ENCODE data around the gene BTG2. TPM values are rescaled to one million over a fixed set of nuclear protein-coding genes. Genes with fewer than 3 reads are reported as not detected.
"Not testable (repeated sequence)": the region's sequence is repeated elsewhere in the genome, so short reads cannot be mapped to it uniquely, and the experiment has no call there.

The BTG2 gene
- total RNA-seq = 98.1 and 98.8 TPM in 2 replicates

- DNase-seq (ENCODE audit: low spot score) = peak; percentile 85
- H3K4me1 Mint-ChIP-seq (ENCODE audit: low read depth) = peaks cover 62% of the 10 kb centered on the region
- H3K27me3 Mint-ChIP-seq (ENCODE audit: low read depth) = no peaks in the 10 kb centered on the region
- no peaks in the 10 kb centered on the region for H3K9me3 Mint-ChIP-seq
- peaks cover 46% of the 10 kb centered on the region for H3K36me3 Mint-ChIP-seq (ENCODE audit: low read depth)
- intact Hi-C loops (cut with micrococcal nuclease) = no loop called here
- peak within 1 kb of the TSS; percentile 94 for H3K27ac Mint-ChIP-seq
- peak within 1 kb of the TSS; percentile 99 for H3K4me3 Mint-ChIP-seq (ENCODE audit: low read depth)
Observed at GRCh38 chr1:203304919-203305808, at the start of gene BTG2. Gene BTG2 (plus strand): TSS chr1:203305519. CDS start chr1:203305607, 88 bp downstream.

GRCh38 chr1:203256636-203257035, 48.7 kb upstream of the BTG2 start:
- intact Hi-C loops (cut with micrococcal nuclease); H3K36me3 Mint-ChIP-seq (ENCODE audit: low read depth); H3K4me3 Mint-ChIP-seq (ENCODE audit: low read depth); H3K9me3 Mint-ChIP-seq; H3K4me1 Mint-ChIP-seq (ENCODE audit: low read depth); H3K27ac Mint-ChIP-seq; DNase-seq (ENCODE audit: low spot score): not testable (repeated sequence)
- H3K27me3 Mint-ChIP-seq (ENCODE audit: low read depth) = peaks cover 44% of the 10 kb centered on the region

- H3K27ac Mint-ChIP-seq = no peak overlapping the region
- no peak overlapping the region for H3K4me3 Mint-ChIP-seq (ENCODE audit: low read depth)
- no peaks in the 10 kb centered on the region for H3K36me3 Mint-ChIP-seq (ENCODE audit: low read depth)
- DNase-seq (ENCODE audit: low spot score) = no peak
- intact Hi-C loops (cut with micrococcal nuclease) = no loop called here
- H3K27me3 Mint-ChIP-seq (ENCODE audit: low read depth) = peaks cover 29% of the 10 kb centered on the region
- H3K9me3 Mint-ChIP-seq = no peaks in the 10 kb centered on the region
- peaks cover 10% of the 10 kb centered on the region for H3K4me1 Mint-ChIP-seq (ENCODE audit: low read depth)
Observed at GRCh38 chr1:203263496-203263895, 41.8 kb upstream of the BTG2 start.

- Mint-ChIP-seq H3K36me3 (ENCODE audit: low read depth) (no peaks in the 10 kb centered on the region), H3K4me1 (ENCODE audit: low read depth) (peaks cover 10% of the 10 kb centered on the region), H3K27me3 (ENCODE audit: low read depth) (peaks cover 28% of the 10 kb centered on the region), H3K9me3 (no peaks in the 10 kb centered on the region), H3K4me3 (ENCODE audit: low read depth) (no peak overlapping the region), H3K27ac (no peak overlapping the region)
- intact Hi-C loops (cut with micrococcal nuclease) = no loop called here
- DNase-seq (ENCODE audit: low spot score) = no peak
Observed at GRCh38 chr1:203264052-203264501, 41.2 kb upstream of the BTG2 start.

GRCh38 chr1:203265541-203265940, 39.8 kb upstream of the BTG2 start:
- intact Hi-C loops (cut with micrococcal nuclease) = no loop called here
- H3K36me3 Mint-ChIP-seq (ENCODE audit: low read depth) = no peaks in the 10 kb centered on the region
- no peaks in the 10 kb centered on the region for H3K9me3 Mint-ChIP-seq
- H3K4me1 Mint-ChIP-seq (ENCODE audit: low read depth) = peaks cover 10% of the 10 kb centered on the region
- no peak overlapping the region for H3K4me3 Mint-ChIP-seq (ENCODE audit: low read depth)
- DNase-seq (ENCODE audit: low spot score) = no peak
- H3K27ac Mint-ChIP-seq = no peak overlapping the region
- peaks cover 18% of the 10 kb centered on the region for H3K27me3 Mint-ChIP-seq (ENCODE audit: low read depth)

- Mint-ChIP-seq H3K4me1 (ENCODE audit: low read depth) (peaks cover 13% of the 10 kb centered on the region), H3K27me3 (ENCODE audit: low read depth) (peaks cover 12% of the 10 kb centered on the region)
- intact Hi-C loops (cut with micrococcal nuclease); H3K4me3 Mint-ChIP-seq (ENCODE audit: low read depth); H3K27ac Mint-ChIP-seq; H3K9me3 Mint-ChIP-seq; DNase-seq (ENCODE audit: low spot score); H3K36me3 Mint-ChIP-seq (ENCODE audit: low read depth): not testable (repeated sequence)
Observed at GRCh38 chr1:203266140-203266539, 39.2 kb upstream of the BTG2 start.

GRCh38 chr1:203267347-203267846, 37.9 kb upstream of the BTG2 start:
- Mint-ChIP-seq H3K4me1 (ENCODE audit: low read depth) (peaks cover 16% of the 10 kb centered on the region), H3K36me3 (ENCODE audit: low read depth) (no peaks in the 10 kb centered on the region), H3K9me3 (no peaks in the 10 kb centered on the region), H3K27ac (peak overlapping the region; percentile 59), H3K27me3 (ENCODE audit: low read depth) (peaks cover 2% of the 10 kb centered on the region), H3K4me3 (ENCODE audit: low read depth) (peak overlapping the region; percentile 83)
- peak; percentile 76 for DNase-seq (ENCODE audit: low spot score)
- intact Hi-C loops (cut with micrococcal nuclease) = loop anchor here (1.0 kb wide), 2 partner anchors 71 to 220 kb away; no protein-coding TSS in a partner anchor

GRCh38 chr1:203267912-203268311, 37.4 kb upstream of the BTG2 start:
- peak overlapping the region; percentile 83 for H3K4me3 Mint-ChIP-seq (ENCODE audit: low read depth)
- H3K9me3 Mint-ChIP-seq = no peaks in the 10 kb centered on the region
- peaks cover 18% of the 10 kb centered on the region for H3K4me1 Mint-ChIP-seq (ENCODE audit: low read depth)
- DNase-seq (ENCODE audit: low spot score) = no peak
- intact Hi-C loops (cut with micrococcal nuclease) = loop anchor here (1.0 kb wide), 2 partner anchors 70 to 219 kb away; no protein-coding TSS in a partner anchor
- H3K36me3 Mint-ChIP-seq (ENCODE audit: low read depth) = no peaks in the 10 kb centered on the region
- H3K27me3 Mint-ChIP-seq (ENCODE audit: low read depth) = no peaks in the 10 kb centered on the region
- peak overlapping the region; percentile 31 for H3K27ac Mint-ChIP-seq

- peaks cover 30% of the 10 kb centered on the region for H3K4me1 Mint-ChIP-seq (ENCODE audit: low read depth)
- no peak for DNase-seq (ENCODE audit: low spot score)
- H3K4me3 Mint-ChIP-seq (ENCODE audit: low read depth) = no peak overlapping the region
- no peak overlapping the region for H3K27ac Mint-ChIP-seq
- intact Hi-C loops (cut with micrococcal nuclease) = no loop called here
- H3K36me3 Mint-ChIP-seq (ENCODE audit: low read depth) = no peaks in the 10 kb centered on the region
- no peaks in the 10 kb centered on the region for H3K27me3 Mint-ChIP-seq (ENCODE audit: low read depth)
- H3K9me3 Mint-ChIP-seq = no peaks in the 10 kb centered on the region
Observed at GRCh38 chr1:203268901-203269653, 36.2 kb upstream of the BTG2 start.

- Mint-ChIP-seq H3K4me3 (ENCODE audit: low read depth) (no peak overlapping the region), H3K9me3 (no peaks in the 10 kb centered on the region), H3K27ac (no peak overlapping the region), H3K27me3 (ENCODE audit: low read depth) (no peaks in the 10 kb centered on the region), H3K4me1 (ENCODE audit: low read depth) (peaks cover 35% of the 10 kb centered on the region), H3K36me3 (ENCODE audit: low read depth) (no peaks in the 10 kb centered on the region)
- intact Hi-C loops (cut with micrococcal nuclease) = no loop called here
- no peak for DNase-seq (ENCODE audit: low spot score)
Observed at GRCh38 chr1:203269654-203270020, 35.7 kb upstream of the BTG2 start.

- intact Hi-C loops (cut with micrococcal nuclease) = no loop called here
Observed at GRCh38 chr1:203270448-203270847, 34.9 kb upstream of the BTG2 start.

GRCh38 chr1:203271018-203271743, 34.1 kb upstream of the BTG2 start:
- H3K27me3 Mint-ChIP-seq (ENCODE audit: low read depth) = no peaks in the 10 kb centered on the region
- H3K4me3 Mint-ChIP-seq (ENCODE audit: low read depth) = no peak overlapping the region
- no peaks in the 10 kb centered on the region for H3K9me3 Mint-ChIP-seq
- H3K36me3 Mint-ChIP-seq (ENCODE audit: low read depth) = no peaks in the 10 kb centered on the region
- intact Hi-C loops (cut with micrococcal nuclease) = no loop called here
- no peak overlapping the region for H3K27ac Mint-ChIP-seq
- peak; percentile 67 for DNase-seq (ENCODE audit: low spot score)
- H3K4me1 Mint-ChIP-seq (ENCODE audit: low read depth) = peaks cover 47% of the 10 kb centered on the region

More at GRCh38 chr1:203270448-203270847, 34.9 kb upstream of the BTG2 start:
- H3K4me3 Mint-ChIP-seq (ENCODE audit: low read depth) = no peak overlapping the region
- H3K9me3 Mint-ChIP-seq = no peaks in the 10 kb centered on the region
- no peak overlapping the region for H3K27ac Mint-ChIP-seq
- peaks cover 43% of the 10 kb centered on the region for H3K4me1 Mint-ChIP-seq (ENCODE audit: low read depth)
- H3K27me3 Mint-ChIP-seq (ENCODE audit: low read depth) = no peaks in the 10 kb centered on the region
- no peak for DNase-seq (ENCODE audit: low spot score)
- H3K36me3 Mint-ChIP-seq (ENCODE audit: low read depth) = no peaks in the 10 kb centered on the region

Measured in activated T-helper 2 cell treated with anti-CD3 and anti-CD28 coated beads, Interferon-gamma antibody, Interleukin-2, Interleukin-4, amounts not matched to agents 10 μg/mL and 5 μg/mL and 100 μg/mL, durations not matched to agents 14 hours and 24 hours and 36 hours (primary cell).